Hematopoietic multipotent progenitor cell treated with erythropoietin and hydrocortisone succinate and interleukin-3 and kit ligand, for 17 days (in vitro differentiated cells): Measurements from ENCODE around the gene HABP2.

ENCODE experiments used
- DNase-seq: peaks from one replicate; pipeline ENCODE4 v3.0.0-alpha.2; 2015; ENCODE audit warnings: low spot score

The HABP2 gene

DNA sequence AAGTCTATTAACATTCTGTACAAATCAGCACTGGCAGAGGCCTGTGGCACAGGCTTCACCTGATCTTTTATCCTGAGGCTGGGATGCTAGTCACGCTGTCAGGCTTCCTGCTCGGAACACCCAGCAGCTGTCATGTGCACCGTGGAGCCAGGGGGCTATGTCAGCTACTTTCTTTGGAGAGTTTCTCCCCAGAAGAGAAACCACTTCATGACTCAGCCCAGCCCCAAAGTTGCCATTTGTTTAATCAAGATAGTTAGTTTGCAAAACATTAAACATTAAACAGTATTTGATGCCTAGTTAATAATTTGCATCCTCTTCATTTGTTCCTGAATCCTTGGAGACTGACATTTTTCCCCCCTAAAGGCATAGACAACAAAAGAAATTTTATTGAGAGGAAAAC, at the start of gene HABP2:
TSS of gene HABP2 (plus strand) at position 353 of the 400 bp plus-strand sequence. CDS start 69 bp downstream, outside the sequence.
- no peak for DNase-seq

DNA sequence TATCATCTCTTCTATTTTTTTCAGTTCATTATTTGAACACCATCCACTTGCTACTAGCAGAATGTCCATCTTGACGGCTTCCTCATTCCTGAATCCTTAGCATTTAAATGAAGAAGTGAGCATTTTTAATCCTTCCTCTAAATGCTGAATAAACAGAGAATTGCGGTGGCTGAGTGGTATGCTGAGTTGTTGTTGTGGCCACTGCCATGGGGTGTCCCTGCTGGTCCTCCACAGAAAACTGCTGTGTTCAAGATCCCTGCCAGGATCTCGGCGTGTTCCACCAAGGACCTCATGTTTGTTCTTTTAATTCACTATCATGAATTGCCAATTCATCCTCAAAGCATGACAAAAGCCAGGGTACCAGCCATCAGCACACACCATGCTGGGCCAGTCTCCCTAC, 48.9 kb upstream of the HABP2 start:
- DNase-seq, result no peak

DNA sequence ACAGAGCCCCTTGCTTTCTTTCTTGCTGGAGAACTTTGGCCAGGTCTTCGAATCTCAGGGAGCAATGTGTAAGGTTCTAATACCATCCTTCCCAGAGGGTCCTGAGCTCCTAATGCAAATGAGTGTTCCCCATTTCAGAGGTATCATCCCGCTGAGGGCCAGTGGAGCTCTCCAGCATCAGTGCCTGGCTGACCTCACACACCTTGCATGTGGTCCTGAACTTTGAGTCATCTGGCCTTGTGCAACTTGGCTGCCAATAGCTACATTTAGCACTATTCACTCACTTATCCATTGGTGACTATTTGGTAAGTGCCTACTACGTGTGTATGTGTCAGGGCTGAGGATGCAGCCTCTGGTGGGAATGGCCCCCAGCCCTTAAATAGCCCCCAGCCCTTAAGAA, 48.4 kb upstream of the HABP2 start:
- no peak for DNase-seq

DNA sequence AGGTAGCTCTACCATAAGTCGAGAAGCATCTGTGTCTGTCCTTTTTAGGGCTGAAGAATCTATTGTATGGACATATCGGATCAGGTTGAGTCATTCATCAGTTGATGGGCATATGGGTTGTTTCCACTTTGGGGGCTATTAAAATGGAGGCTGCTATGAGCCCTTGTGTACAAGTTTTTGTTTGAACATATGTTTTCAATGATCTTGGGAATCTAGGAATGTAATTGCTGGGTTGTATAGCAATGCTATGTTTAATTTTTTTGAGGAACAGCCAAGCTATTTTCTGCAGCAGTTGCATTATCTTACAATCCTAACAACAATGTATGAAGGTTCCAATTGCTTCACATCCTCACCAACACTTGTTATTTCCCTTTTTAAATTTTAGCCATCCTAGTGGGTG, 46.4 kb upstream of the HABP2 start:
- DNase-seq, result no peak

DNA sequence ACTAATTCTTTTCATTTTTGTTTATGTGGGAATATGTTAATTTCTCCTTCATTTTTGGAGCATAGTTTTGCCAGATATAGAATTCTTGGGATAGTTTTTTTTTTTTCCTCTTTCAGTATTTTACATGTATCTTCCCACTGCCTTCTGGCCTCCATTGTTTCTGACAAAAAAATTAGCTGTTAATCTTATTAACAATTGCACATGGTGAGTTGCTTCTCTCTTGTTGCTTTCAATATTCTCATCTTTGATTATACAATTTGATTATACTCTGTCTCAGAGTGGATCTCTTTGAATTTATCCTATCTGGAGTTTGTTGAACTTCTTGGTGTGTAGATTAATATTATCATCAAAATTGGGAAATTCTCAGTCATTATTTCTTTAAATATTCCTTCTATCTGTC, 41.4 kb upstream of the HABP2 start:
- no peak for DNase-seq

DNA sequence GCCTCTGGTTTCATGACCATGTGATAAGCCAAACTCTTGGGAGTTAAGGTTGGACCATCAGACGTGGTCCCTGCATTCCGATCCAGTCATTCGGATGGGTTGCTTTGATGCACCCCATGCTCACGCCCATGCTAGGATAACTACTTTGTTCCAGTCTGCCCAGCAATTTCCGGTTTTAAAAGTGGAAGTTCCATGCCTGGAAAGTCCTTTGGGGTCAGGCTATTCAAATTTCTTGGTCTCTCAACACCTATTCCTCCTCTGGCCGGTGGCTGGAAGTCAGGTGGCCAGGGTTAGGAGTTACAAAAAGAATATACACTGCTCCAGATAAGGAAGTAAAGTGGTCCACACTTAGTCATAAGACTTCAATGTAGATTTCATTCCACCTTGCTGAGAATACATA, 37.7 kb upstream of the HABP2 start:
- DNase-seq, result no peak

DNA sequence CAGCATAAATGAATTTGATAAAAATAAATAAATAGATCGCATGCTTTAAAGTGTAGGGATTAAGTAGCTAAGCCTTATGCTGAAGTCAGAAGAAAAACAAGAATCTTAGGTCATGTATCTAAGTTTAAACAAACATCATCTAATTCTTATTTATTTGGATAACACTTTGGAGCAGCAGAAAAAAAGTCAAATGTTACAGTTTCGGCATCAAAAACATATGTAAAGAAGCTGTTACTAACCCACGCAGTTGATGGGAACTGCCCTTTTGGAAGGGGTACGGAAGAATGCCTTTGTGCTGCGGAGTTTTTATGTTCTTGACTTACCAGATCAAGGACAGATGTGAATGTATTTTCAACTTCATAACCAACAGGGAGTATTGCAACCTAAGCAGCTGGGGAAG, 37.3 kb upstream of the HABP2 start:
- no peak for DNase-seq

DNA sequence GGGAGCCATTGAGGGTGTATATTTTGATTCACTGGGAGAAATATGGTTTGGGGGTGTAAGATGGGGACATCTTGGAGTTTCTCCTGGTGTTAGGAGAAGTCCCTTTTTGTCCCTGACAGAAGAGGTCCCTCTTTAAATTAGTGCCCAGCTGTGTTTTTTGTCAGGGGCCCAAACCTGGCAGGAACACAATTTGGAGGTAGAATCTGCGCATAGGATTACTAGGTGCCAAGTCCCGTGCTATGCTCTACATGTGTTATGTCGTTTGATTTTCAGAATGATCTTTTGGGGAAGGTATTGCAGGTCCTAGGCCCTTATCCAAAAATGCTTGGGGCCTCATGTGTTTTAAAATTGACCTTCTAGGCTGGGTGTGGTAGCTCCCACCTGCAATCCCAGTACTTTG, 36.8 kb upstream of the HABP2 start:
- DNase-seq, result no peak

DNA sequence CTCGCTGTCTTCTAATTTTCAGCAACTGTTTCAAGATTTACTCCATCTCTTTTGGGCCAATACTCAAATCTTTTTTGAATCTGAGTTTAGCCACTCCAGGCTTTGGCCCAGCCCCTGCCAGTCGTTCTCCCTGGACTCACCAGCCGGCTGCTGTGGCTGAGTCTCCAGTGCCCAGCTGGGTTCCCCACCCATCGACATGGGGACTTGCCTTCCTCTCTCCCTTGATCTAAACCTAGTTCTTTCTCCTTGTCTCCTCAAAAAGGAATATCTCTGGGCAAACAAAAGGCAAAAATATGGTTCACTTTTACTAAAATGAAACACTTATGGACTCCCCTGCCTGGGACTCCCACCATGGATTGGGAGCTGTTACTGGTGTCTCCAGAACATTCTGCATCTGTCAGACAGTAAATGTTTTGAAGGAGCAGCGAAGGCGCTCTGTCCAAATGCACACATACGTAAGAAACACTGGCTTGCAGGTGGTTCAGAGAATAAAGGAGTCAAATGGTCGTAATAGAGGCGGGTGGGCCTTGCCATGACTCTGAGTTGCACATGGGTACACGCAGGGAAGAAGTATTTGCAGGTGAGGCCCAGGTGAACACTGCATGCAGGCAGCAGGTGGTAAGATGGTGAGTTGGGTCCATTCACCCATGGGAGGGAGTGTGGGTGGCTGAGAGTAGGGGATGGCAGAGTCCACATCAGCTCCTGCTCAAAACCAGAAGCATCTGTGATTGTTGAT, 35.5 kb upstream of the HABP2 start:
- no peak for DNase-seq

DNA sequence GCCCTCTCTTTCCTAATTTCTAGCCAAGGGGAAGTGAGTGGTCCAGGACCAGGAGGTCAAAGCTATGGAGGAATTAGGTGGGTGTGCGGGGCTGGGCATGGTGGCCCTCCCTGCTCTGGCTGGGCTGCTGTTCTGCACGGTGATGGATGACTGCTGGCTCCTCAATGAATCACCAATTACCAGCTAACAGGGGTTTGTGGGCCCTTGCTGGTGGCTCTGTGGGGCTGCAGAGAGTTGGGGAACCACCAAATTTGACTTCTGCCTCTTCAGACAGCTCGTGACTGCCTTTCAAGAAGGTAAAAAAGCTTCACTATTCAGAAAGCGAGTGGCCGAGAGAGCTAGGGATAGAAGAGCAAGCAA, 35.0 kb upstream of the HABP2 start:
- DNase-seq, result no peak

DNA sequence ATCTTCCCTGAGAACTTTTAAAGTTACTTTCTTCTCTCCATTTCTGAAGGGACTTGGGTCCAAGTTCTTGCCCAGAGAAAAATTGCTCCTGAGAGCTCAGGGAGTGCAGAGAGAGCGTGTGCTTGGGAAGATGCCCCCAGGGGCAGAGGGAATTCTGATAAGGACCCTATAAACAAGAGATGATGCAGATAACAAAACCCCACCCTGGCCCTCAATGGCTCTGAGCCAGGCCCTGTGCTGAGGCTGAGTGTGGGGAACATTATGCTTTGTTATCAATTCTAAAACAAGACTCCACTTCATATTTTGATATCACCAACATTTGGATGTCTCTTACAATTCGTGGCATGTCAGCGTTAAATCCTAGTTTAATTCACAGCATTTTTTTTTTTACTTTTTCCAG, 34.4 kb upstream of the HABP2 start:
- DNase-seq, result no peak

DNA sequence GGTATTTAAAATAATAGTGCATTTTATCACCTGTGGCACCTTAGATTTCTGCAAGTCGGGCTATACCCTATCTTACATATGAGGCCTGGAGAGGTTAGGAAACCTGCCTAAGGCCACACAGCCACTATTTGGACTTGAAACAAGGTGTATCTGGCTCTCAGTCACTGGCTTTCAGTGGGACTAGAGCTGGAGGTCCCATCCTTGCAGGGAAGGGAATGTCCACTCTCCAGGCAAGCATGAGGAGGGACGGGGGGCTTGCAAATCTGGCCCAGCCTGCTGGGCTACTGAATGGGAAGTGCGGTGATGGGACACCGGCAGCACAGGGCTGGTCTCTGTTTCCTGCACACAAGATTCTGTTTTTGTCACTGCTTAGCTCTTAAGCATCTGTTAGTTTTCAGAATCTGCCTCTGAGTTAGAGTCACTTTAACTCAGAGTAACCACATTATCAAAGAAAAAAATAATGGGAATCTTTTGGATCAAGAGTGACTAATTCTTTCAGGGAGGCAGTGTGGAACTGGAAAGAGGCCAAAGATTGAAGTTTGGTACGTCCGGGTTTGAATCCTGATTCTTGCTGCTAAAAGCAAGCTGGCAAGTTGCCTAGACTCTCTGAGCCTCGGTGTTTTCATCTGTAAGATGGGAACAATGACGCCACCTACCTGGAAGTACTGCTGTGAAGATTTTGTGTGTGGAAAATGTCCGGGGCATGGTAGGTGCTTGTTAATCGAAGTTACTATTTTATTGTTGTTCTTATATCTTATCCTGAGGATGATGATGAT, 33.8 kb upstream of the HABP2 start:
- DNase-seq, result no peak

DNA sequence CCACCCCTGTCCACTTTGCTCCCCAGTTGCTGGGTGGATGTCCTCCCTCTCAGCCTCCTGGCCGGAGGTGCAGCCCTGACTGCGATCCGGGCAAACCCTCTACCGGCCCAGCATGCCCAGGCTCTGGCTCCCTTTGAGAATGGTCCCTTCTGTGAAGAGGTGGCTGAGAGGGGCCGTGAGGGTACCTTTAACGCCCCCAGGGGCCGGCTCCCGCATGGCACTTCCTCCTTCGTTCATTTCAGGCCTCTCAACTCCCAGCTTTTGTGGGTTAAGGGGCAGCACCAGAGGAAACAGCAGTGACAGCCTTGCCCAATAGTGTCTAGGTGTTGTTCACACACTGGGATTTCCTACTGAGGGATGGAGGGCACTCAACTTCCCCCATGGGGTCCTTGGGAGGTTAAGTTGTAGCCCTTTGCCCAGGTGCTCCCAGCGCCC, 33.2 kb upstream of the HABP2 start:
- DNase-seq, result no peak

DNA sequence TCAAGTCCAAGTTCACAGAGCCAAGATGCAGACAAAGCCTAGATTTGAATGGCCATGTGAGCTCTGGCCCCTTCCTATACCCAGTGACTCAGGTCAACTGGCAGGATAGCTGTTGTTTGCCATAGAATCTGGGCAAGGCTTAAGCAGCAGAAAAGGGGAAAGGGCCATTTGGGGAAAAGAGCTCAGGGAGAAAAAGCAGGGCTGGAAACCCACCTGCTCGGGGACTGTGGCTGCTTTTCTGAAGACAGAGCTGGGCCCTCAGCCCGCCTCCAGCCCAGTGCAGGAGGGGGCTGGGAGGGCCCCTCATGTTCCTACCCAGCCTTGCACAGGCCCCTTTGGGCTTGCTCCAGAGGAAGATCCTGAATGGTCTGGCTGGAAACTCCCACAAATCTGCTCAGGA, 32.6 kb upstream of the HABP2 start:
- no peak for DNase-seq

DNA sequence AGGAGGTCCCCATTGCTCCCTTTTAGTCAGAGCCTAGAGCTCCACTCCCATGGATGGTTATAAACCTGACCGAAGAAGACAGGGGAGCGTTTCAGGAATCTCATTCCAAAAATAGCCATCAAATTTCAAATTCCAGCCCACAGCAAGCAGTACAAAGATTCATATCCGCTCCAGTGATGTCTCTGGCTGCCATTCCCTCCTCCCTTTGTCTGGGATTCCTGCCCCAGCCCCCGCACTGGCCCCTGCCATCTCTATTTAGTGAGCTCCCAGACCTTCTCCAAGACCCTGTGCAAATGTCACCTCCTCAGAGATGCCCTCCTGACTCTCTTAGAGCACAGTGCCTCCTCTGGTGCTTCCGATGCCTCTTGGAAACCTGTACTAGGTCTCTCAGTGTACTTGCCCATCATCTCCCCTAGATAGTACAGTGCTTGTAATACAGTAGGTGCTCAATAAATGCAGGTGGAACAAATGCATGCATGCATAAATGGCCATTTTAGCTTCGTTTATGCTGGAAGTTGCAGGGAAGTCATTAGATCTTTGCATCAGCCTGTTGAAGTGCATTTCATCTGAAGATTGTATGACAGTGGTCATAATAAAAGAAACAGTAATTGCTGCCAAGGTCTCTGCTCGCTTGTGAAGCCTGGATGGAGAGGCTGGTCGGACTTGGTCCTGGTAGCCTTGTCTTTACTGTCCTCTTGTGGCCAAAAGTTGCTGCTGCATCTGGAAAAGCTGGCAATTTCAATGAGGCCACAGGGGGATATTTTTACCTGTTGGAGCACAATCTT, 32.0 kb upstream of the HABP2 start:
- no peak for DNase-seq

DNA sequence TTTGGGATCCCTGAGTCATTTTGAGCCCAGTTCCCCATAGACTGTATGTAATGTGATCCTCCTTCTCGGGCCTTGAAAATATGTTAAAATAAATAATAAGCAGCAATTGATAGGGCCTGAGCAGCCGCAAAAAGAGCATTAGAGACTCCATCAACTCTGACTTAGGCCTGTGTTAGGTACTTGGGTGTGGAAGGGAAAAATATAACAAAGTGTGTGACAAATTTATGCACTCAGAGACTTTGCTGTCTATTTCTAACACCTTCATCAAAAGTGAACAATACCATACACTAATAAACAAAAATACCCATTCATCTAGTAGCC, 31.4 kb upstream of the HABP2 start:
- no peak for DNase-seq

DNA sequence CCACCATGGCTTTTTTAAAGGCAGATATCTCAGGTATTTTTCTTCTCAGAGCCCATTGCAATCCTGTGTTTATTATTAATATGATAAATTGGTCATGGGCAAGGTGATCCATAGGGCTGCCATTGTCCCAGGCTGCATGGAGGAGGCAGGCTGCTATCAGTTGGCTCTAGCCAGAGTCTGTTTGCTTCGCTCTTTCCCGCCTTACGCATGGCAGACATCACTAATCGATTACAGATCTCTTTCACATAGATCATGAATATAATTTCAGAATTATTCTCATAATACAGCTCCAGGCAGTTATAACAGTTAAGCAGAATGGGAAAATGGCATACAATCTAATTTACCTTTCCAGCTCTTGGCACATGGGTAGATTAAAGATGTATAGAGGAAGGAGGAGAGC, 30.4 kb upstream of the HABP2 start:
- DNase-seq, result no peak

DNA sequence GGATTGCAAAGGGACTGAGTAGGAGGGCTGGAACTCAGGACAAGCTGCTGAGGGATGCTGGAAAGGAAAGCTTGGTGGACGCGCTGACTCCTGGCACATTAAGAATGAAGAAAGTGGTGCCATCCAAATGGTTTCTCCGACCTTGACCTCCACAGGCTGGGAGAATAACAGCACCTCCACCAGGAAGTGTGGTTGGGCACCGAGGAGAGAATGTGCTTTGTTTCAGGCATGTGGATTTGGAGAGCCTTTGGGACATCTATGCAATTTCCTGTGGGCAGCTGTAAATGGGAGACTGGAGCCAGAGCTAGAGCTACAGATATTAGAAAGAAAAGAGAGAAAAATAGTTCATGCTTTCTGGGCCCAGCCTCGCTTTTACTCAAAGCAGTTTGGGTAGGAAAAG, 29.8 kb upstream of the HABP2 start:
- DNase-seq, result no peak

DNA sequence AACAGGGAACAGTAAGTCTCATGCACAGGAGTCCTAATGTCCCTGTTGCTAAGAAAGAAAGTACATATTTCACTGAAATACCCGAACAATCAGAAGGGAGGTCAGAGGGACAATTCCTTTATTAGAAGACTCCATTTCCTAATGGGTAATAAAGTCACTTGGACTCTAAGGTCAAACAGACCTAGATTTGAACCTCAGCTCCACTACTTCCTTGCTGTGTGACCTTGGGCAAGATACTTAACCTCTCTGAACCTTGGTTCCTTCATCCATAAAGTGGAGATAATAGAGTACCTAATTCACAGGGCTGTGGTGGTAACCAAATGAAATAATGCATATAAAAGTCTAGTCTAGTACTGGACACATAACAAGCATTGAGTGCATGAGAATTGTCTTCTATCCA, 29.2 kb upstream of the HABP2 start:
- no peak for DNase-seq

DNA sequence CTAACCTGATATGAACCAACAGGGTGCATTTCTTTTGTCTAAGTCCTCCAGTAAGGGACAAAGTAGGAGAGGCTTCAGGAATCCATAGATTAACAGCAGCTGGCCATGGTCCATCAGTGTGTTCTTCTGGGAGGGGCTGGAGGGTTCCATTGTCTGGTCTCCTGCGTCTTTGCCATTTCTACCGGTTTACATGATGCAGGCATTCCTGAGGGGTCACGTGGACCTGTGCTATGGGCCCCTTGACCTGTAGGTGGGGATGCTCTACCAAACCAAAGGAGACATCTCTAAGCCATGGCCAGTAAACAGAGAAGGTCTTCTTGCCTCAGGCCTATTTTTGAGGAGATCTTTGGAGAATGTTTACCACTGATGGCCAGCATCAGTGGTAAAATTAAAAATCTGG, 28.7 kb upstream of the HABP2 start:
- no peak for DNase-seq

DNA sequence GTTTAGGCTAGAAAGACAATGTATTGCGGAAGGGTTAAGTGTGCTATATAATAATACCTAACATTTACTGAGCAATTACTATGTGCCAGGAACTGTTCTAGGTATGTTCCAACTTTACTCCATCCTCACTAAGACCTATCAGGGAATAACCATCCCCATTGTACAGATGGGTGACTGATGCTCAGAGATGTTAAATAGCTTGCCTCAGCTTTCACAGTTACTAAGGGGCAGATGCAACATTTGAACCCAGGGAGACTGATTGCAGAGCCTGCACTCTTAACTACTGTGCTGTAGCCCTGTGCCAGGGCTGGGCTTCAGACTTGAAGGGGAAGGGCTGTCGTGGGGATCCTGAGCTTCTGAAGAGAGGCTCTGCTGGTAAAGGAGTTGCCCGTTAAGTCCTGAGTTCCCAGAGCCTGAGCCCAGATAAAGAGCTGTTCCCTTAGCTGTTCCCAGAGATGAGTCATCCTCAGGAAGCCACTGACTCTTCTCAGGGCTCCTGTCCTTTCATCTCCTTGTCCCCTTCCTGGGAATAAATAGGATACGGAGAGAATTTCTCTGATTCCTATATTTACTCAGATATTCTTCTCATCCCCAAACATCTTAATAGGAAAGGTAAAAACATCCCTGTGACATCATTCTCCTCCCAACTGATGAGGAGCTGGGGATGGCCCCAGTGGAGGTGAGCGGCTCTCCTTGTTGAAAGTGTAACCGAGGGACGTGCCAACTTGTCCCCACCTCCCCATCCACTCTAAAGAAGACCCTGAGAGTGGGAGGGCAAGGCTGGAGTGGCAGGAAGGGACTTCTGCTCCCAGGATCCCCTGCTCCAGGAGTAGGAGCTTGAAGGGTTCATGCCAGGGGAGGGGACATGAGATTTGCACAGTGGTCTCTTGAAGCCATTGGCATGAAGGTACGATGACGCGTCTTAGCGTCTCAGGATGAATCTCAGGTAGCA, 28.0 kb upstream of the HABP2 start:
- DNase-seq, result no peak

DNA sequence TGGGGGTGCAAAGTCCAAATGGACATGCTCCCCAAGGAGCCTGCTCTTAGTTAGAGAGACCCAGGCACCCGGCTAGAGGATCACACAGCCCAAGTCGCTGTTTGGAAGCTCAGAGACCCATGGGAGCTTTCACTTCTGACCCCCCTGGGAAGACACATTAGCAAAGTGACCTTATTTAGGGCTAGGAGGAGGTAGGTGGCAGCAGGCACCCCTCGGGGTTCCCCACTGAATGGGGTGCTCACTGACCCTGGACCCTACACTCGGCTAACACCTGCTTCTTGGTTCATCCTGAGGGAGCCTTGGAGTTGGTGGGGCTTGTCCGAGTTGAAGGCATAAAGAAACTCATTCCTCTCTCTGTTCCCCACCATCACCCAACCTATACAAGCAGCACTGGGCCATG, 27.1 kb upstream of the HABP2 start:
- DNase-seq, result no peak
